ENCODE data around the gene UNC93B1. TPM values are rescaled to one million over a fixed set of nuclear protein-coding genes. Genes with fewer than 3 reads are reported as not detected.

Gene UNC93B1
- total RNA-seq, 1 experiment from 2014 or later = 23.3 TPM

DNA sequence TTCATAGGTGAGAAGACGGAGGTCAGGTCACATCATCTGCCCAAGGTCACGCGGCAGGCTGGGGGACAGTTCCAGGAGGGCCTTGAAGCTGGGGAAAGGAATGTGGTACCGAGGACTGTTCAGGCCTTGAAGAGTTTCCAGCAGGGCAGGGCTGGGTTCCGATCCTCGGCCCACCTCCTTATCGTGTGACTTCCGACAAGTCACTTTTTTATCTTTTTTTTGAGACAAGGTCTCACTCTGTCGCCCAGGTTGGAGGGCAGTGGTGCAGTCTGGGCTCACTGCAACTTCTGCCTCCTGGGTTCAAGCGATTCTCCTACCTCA, 27.2 kb upstream of the UNC93B1 start:
- no CpG with 5 or more reads among the region's 10 CpGs for WGBS (ENCODE audit: extremely low coverage, insufficient read length, low lambda C conversion rate)
- Histone ChIP-seq H2BK12ac (ENCODE audit: insufficient read length, low read depth, low read length) (no peak overlapping the region), H3K79me2 (ENCODE audit: insufficient read depth, low read length) (no peaks in the 10 kb centered on the region), H3K4me1 (ENCODE audit: insufficient read depth, low read length) (no peaks in the 10 kb centered on the region; the same call in 1 of the 2 replicates), H3K18ac (ENCODE audit: insufficient read length, low read depth, low read length) (no peak overlapping the region), H3K79me1 (ENCODE audit: insufficient read depth, low read depth, low read length, poor library complexity, severe bottlenecking) (peaks cover 5% of the 10 kb centered on the region), H3K9ac (ENCODE audit: extremely low read depth, insufficient read length, low read length) (peak overlapping the region; percentile 70), H2BK15ac (ENCODE audit: low read depth, low read length) (no peak overlapping the region), H4K20me1 (ENCODE audit: control insufficient read depth, insufficient read depth, insufficient read length) (no peaks in the 10 kb centered on the region), H4K5ac (ENCODE audit: insufficient read length, low read depth, low read length) (no peak overlapping the region), H3K9me3 (ENCODE audit: control insufficient read depth, low read depth, low read length) (no peaks in the 10 kb centered on the region), H2BK120ac (ENCODE audit: low read depth, low read length, poor library complexity, severe bottlenecking) (no peak overlapping the region), H3K27me3 (ENCODE audit: insufficient read depth, low read length) (no peaks in the 10 kb centered on the region), H3T11ph (ENCODE audit: low read length) (no peak overlapping the region), H3K4ac (ENCODE audit: low read depth, low read length) (no peak overlapping the region), H2AFZ (ENCODE audit: low read length) (no peak overlapping the region), H3K4me2 (ENCODE audit: insufficient read depth, insufficient read length, low read length) (peak overlapping the region; percentile 27), H4K8ac (replicated peaks; ENCODE audit: insufficient read length, low read depth, low read length) (no peak overlapping the region), H2AK5ac (ENCODE audit: insufficient read length, low read length) (no peak overlapping the region), H2BK5ac (ENCODE audit: insufficient read length, low read length) (no peak overlapping the region), H3K56ac (ENCODE audit: insufficient read length, low read depth, low read length) (no peak overlapping the region), H2BK20ac (ENCODE audit: low read depth, low read length, poor library complexity, severe bottlenecking) (no peak overlapping the region), H3K23ac (ENCODE audit: insufficient read length, low read depth, low read length) (no peak overlapping the region), H3K27ac (ENCODE audit: insufficient read length, low read depth, low read length) (no peak overlapping the region), H3K14ac (ENCODE audit: insufficient read depth, low read length) (no peak overlapping the region), H3K23me2 (ENCODE audit: insufficient read length, low read depth, low read length, poor library complexity, severe bottlenecking) (peaks cover 8% of the 10 kb centered on the region), H4K91ac (ENCODE audit: insufficient read length, low read depth, low read length) (no peak overlapping the region)
- peaks cover 13 to 36% (median 26%) of the 10 kb centered on the region in 3 experiments; a peak in 6 of 7 replicates for H3K36me3 Mint-ChIP-seq (ENCODE audit: insufficient read depth in 1 of 3, low read depth in 3 of 3)
- no peaks in the 10 kb centered on the region for H3K27me3 Mint-ChIP-seq (ENCODE audit: low read depth)
- no peak for DNase-seq
- peak overlapping the region in 2 of 3 experiments; percentile 57 to 83; a peak in 1 of 7 replicates for H3K27ac Mint-ChIP-seq
- peak overlapping the region; percentile 94 to 96 for H3K4me3 Mint-ChIP-seq
- H3K4me1 Mint-ChIP-seq = peaks cover 22 to 24% of the 10 kb centered on the region in 2 experiments
- TF ChIP-seq, protein P1, sequence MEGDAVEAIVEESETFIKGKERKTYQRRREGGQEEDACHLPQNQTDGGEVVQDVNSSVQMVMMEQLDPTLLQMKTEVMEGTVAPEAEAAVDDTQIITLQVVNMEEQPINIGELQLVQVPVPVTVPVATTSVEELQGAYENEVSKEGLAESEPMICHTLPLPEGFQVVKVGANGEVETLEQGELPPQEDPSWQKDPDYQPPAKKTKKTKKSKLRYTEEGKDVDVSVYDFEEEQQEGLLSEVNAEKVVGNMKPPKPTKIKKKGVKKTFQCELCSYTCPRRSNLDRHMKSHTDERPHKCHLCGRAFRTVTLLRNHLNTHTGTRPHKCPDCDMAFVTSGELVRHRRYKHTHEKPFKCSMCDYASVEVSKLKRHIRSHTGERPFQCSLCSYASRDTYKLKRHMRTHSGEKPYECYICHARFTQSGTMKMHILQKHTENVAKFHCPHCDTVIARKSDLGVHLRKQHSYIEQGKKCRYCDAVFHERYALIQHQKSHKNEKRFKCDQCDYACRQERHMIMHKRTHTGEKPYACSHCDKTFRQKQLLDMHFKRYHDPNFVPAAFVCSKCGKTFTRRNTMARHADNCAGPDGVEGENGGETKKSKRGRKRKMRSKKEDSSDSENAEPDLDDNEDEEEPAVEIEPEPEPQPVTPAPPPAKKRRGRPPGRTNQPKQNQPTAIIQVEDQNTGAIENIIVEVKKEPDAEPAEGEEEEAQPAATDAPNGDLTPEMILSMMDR (conservative IDR thresholded peaks at IDR 0.05) = no peak
- H3K9me3 Mint-ChIP-seq = no peaks in the 10 kb centered on the region

Measured in H9 (cell line).